GM19452 (cell line): ENCODE measurements around the gene NAPSA.
"Not testable (repeated sequence)": the region's sequence is repeated elsewhere in the genome, so short reads cannot be mapped to it uniquely, and the experiment has no call there.

Experiments
- ATAC-seq: cut with Tn5 transposase; IDR thresholded peaks from one replicate; pipeline ENCODE4 v1.9.1; 2021; ENCODE audit not compliant: unreplicated experiment

Gene NAPSA

GRCh38 chr19:50365434-50366306 lies at the start of gene NAPSA:
TSS of gene NAPSA (minus strand) at chr19:50365639. CDS start at chr19:50365621, 18 bp downstream.
- ATAC-seq, result no peak

GRCh38 chr19:50413531-50413930 lies 48.1 kb upstream of the NAPSA start:
- no peak for ATAC-seq

- no peak for ATAC-seq
Measured at GRCh38 chr19:50413096-50413495, 47.7 kb upstream of the NAPSA start.

- no peak for ATAC-seq
Measured at GRCh38 chr19:50412419-50412818, 47.0 kb upstream of the NAPSA start.

GRCh38 chr19:50410109-50410508 lies 44.7 kb upstream of the NAPSA start:
- no peak for ATAC-seq

- no peak for ATAC-seq
Measured at GRCh38 chr19:50409347-50409746, 43.9 kb upstream of the NAPSA start.

GRCh38 chr19:50406829-50407228 lies 41.4 kb upstream of the NAPSA start:
- ATAC-seq, result no peak

GRCh38 chr19:50406156-50406820 lies 40.8 kb upstream of the NAPSA start:
- ATAC-seq, result no peak

GRCh38 chr19:50402544-50403301 lies 37.3 kb upstream of the NAPSA start:
- no peak for ATAC-seq

GRCh38 chr19:50401605-50402450 lies 36.4 kb upstream of the NAPSA start:
- ATAC-seq, result no peak

GRCh38 chr19:50399368-50399745 lies 33.9 kb upstream of the NAPSA start:
- ATAC-seq, result no peak

GRCh38 chr19:50398675-50399367 lies 33.4 kb upstream of the NAPSA start:
- ATAC-seq, result no peak

- ATAC-seq, result no peak
Measured at GRCh38 chr19:50394017-50394416, 28.6 kb upstream of the NAPSA start.

GRCh38 chr19:50393589-50393988 lies 28.1 kb upstream of the NAPSA start:
- no peak for ATAC-seq

- ATAC-seq, result no peak
Measured at GRCh38 chr19:50392759-50393158, 27.3 kb upstream of the NAPSA start.

- not testable (repeated sequence) for ATAC-seq
Measured at GRCh38 chr19:50390952-50391351, 25.5 kb upstream of the NAPSA start.

GRCh38 chr19:50390295-50390694 lies 24.9 kb upstream of the NAPSA start:
- not testable (repeated sequence) for ATAC-seq

- ATAC-seq, result no peak
Measured at GRCh38 chr19:50387868-50388245, 22.4 kb upstream of the NAPSA start.

- ATAC-seq, result no peak
Measured at GRCh38 chr19:50387176-50387867, 21.9 kb upstream of the NAPSA start.
